WERI-Rb-1 (cell line): ENCODE results near the gene LRRC4C.

Experiments used
- DNase-seq: peaks from one replicate; pipeline ENCODE4 v3.0.0-alpha.2; 2020
- H3K27ac ChIP-seq: fragments of 250-450 bp; sonication (Bioruptor Pico); 2 replicates; pipeline ENCODE4 v1.5.1; 2020; ENCODE audit warnings: mild to moderate bottlenecking, moderate library complexity
- H3K27me3 ChIP-seq: fragments of 250-450 bp; sonication (Bioruptor Pico); 2 replicates; pipeline ENCODE4 v1.5.1; 2021; ENCODE audit warnings: mild to moderate bottlenecking, low read depth, moderate library complexity; ENCODE audit not compliant: insufficient read depth, severe bottlenecking
- H3K36me3 ChIP-seq: fragments of 250-450 bp; sonication (Bioruptor Pico); 2 replicates; pipeline ENCODE4 v1.5.1; 2020; ENCODE audit warnings: mild to moderate bottlenecking, moderate library complexity
- H3K4me3 ChIP-seq: 2 replicates; pipeline ENCODE4 v1.5.1; 2011; ENCODE audit warnings: low read depth, mild to moderate bottlenecking, control low read depth, low read length
- H3K9me3 ChIP-seq: fragments of 250-450 bp; sonication (Bioruptor Pico); 2 replicates; pipeline ENCODE4 v1.5.1; 2021; ENCODE audit warnings: mild to moderate bottlenecking, moderate library complexity; ENCODE audit not compliant: severe bottlenecking
- CTCF ChIP-seq: IDR thresholded peaks from 2 replicates; pipeline ENCODE4 v1.5.1; 2011; ENCODE audit warnings: low read depth, mild to moderate bottlenecking, control low read depth, inconsistent platforms, low read length

The LRRC4C gene

DNA sequence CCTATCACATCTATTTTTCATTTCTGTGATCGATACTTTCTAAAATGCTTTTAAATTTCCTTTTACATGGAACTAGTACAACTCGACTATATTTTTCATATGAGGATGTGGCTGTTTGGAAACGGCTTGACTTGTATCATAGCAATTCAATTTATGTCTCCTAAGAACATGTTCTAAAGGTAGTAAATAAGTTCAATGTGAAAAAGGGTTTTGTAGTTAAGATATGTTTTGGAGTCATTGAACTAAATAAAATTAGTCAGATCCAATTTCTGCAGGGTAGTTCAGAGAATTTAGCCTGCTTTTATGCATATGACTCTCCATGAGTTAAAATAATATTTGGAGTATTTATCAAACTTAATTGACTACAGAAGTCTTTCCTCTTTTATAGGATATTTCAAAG lies 1121.4 kb downstream of the LRRC4C start:
- no peaks in the 10 kb centered on the region for H3K9me3 ChIP-seq
- peaks cover 25% of the 10 kb centered on the region for H3K27me3 ChIP-seq
- DNase-seq = no peak
- H3K36me3 ChIP-seq = no peaks in the 10 kb centered on the region
- TF ChIP-seq CTCF = no peak
- H3K4me3 ChIP-seq = no peak overlapping the region
- H3K27ac ChIP-seq = no peak overlapping the region

DNA sequence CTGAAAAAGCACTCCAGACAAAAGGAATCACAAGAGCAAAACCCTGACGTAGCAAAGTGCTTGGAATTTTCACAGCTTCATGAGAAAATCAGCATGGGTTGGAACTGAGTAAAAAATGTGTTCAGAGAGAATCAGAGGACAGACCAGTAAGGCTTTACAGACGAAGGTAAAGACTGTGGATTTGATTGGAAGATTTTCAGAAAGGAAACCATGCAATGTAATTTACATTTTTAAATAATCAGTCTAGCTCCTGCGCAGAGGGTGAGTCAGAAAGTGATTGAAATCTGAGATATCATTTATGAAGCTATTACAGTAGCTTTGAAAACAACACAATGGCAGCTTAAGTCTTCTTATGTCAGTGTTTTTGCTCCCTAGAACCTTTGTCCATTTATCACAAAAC lies 1122.3 kb downstream of the LRRC4C start:
- no peak for DNase-seq
- Histone ChIP-seq H3K9me3 (no peaks in the 10 kb centered on the region), H3K4me3 (no peak overlapping the region), H3K27me3 (peaks cover 25% of the 10 kb centered on the region), H3K36me3 (no peaks in the 10 kb centered on the region), H3K27ac (no peak overlapping the region)
- no peak for TF ChIP-seq CTCF

DNA sequence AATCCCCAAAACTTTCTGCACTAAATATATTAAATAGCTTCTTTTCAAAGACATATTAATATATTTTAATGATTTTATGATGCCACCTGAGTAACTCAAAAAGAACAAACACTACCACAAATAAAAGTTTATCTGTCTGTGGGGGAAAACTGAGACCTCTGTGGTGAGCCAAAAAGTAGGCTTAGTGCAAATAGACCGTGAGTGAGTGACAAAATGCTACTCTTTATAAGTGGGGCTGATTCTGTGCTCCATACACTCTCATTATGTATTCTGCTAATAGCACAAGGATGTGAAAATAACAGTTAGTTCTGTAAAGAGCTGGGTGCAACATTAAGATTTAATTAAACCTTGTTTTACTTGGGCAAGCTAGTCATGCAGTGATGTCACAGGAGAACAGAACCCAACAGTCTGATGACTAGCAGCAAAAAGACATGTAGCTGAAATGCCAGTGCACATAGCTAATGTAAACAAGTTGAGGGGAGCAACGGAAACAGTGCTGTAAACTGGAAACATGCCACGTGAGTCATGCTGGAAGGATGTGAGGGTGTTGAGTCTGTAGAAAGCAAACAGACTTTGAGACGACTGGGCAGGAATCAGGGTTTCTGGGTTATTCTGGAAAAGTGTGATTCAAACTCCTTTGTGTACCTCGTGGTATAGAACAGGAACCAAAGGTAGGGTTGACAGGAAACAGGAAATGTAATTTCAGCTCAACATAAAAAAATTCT lies 1130.4 kb downstream of the LRRC4C start:
- peaks cover 8% of the 10 kb centered on the region for H3K27me3 ChIP-seq
- DNase-seq = no peak
- H3K27ac ChIP-seq = no peak overlapping the region
- no peak overlapping the region for H3K4me3 ChIP-seq
- TF ChIP-seq CTCF = no peak
- no peaks in the 10 kb centered on the region for H3K36me3 ChIP-seq
- no peaks in the 10 kb centered on the region for H3K9me3 ChIP-seq

- no peak overlapping the region for H3K27ac ChIP-seq
- TF ChIP-seq CTCF = no peak
- no peaks in the 10 kb centered on the region for H3K36me3 ChIP-seq
- peaks cover 9% of the 10 kb centered on the region for H3K27me3 ChIP-seq
- H3K4me3 ChIP-seq = no peak overlapping the region
- no peaks in the 10 kb centered on the region for H3K9me3 ChIP-seq
- DNase-seq = no peak
Observed at GRCh38 chr11:40323241-40323640, 1136.2 kb downstream of the LRRC4C start.

DNA sequence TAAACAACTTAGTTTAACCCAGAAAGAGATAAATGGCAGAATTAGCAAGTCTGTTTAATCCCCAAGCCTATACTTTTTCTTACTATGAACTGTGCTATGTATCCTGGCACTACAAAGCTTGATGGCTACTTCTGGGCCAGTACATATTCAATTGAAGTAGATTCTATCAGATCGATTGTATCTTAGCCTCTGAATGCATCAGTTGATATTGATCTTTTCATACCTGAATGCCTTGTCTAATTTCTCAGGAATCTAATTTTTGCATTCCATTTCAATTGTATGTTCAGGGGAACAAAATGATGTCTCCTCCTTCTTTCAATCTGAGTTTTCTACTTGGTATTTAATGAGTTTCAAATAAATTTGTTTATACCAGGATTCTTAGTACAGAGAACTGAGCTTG lies 1137.9 kb downstream of the LRRC4C start:
- H3K9me3 ChIP-seq = no peaks in the 10 kb centered on the region
- no peak for TF ChIP-seq CTCF
- no peak overlapping the region for H3K27ac ChIP-seq
- H3K4me3 ChIP-seq = no peak overlapping the region
- no peaks in the 10 kb centered on the region for H3K36me3 ChIP-seq
- H3K27me3 ChIP-seq = peaks cover 12% of the 10 kb centered on the region
- no peak for DNase-seq

GRCh38 chr11:40316171-40316570 lies 1143.3 kb downstream of the LRRC4C start:
- no peaks in the 10 kb centered on the region for H3K9me3 ChIP-seq
- DNase-seq = no peak
- TF ChIP-seq CTCF = no peak

More at GRCh38 chr11:40316171-40316570, 1143.3 kb downstream of the LRRC4C start:
- Histone ChIP-seq H3K27me3 (peaks cover 13% of the 10 kb centered on the region), H3K36me3 (no peaks in the 10 kb centered on the region), H3K4me3 (no peak overlapping the region), H3K27ac (no peak overlapping the region)
